Liver (tissue), 9 donors: ENCODE results near the gene DTNB. TPM values are rescaled to one million over a fixed set of nuclear protein-coding genes. Genes with fewer than 3 reads are reported as not detected.

ENCODE experiments used
- DNase-seq: peaks from one replicate; pipeline ENCODE4 v3.0.0-alpha.2; 2017; ENCODE audit warnings: low spot score
- H3K27ac ChIP-seq, 2 donors: one replicate each; pipeline ENCODE4 v1.7.0; 2013; ENCODE audit warnings: inconsistent platforms in 2 of 2, low read length in 2 of 2, control low read depth in 1 of 2, low read depth in 1 of 2, mild to moderate bottlenecking in 1 of 2
- H3K27me3 ChIP-seq, 4 donors: one replicate each; pipeline versions ENCODE4 v1.6.1 to v1.7.0; 2013; ENCODE audit warnings: low read length in 3 of 4, inconsistent platforms in 1 of 4, mild to moderate bottlenecking in 1 of 4, moderate library complexity in 1 of 4; ENCODE audit not compliant: control insufficient read depth in 4 of 4, insufficient read depth in 4 of 4
- H3K36me3 ChIP-seq, 4 donors: one replicate each; pipeline versions ENCODE4 v1.6.1 to v1.7.0; 2013; ENCODE audit warnings: low read length in 3 of 4, mild to moderate bottlenecking in 3 of 4, low read depth in 1 of 4, moderate library complexity in 1 of 4; ENCODE audit not compliant: control insufficient read depth in 4 of 4, insufficient read depth in 3 of 4
- H3K4me1 ChIP-seq, 4 donors: one replicate each; pipeline versions ENCODE4 v1.6.1 to v1.7.0; 2013; ENCODE audit warnings: low read length in 3 of 4, mild to moderate bottlenecking in 3 of 4, moderate library complexity in 1 of 4; ENCODE audit not compliant: control insufficient read depth in 4 of 4, insufficient read depth in 4 of 4
- H3K4me3 ChIP-seq, 3 donors: one replicate each; pipeline versions ENCODE4 v1.6.1 to v1.7.0; 2013; ENCODE audit warnings: low read length in 3 of 3, control low read depth in 1 of 3, low read depth in 1 of 3, mild to moderate bottlenecking in 1 of 3
- H3K9ac ChIP-seq, 2 donors: one replicate each; pipeline ENCODE4 v1.7.0; 2013; ENCODE audit warnings: low read length in 2 of 2, mild to moderate bottlenecking in 2 of 2, moderate library complexity in 2 of 2, control low read depth in 1 of 2, low read depth in 1 of 2
- H3K9me3 ChIP-seq, 4 donors: one replicate each; pipeline versions ENCODE4 v1.6.1 to v1.7.0; 2013; ENCODE audit warnings: low read length in 3 of 4; ENCODE audit not compliant: control insufficient read depth in 4 of 4
- ATF3 ChIP-seq: IDR thresholded peaks from 2 replicates; pipeline ENCODE4 v1.6.1; 2016; ENCODE audit warnings: antibody characterized with exemption
- EGR1 ChIP-seq, 2 donors: IDR thresholded peaks; 2 replicates each; pipeline ENCODE4 v1.6.1; 2016 to 2018; ENCODE audit warnings: antibody characterized with exemption in 2 of 2, low read depth in 2 of 2
- FOXA1 ChIP-seq: IDR thresholded peaks from 2 replicates; pipeline ENCODE4 v1.6.1; 2016; ENCODE audit warnings: antibody characterized with exemption
- FOXA2 ChIP-seq: IDR thresholded peaks from 2 replicates; pipeline ENCODE4 v1.6.1; 2016; ENCODE audit warnings: antibody characterized with exemption
- GABPA ChIP-seq, 2 donors: IDR thresholded peaks in 1 of 2; conservative IDR thresholded peaks in 1 of 2; 2 replicates each; pipeline ENCODE4 v1.6.1; 2016; ENCODE audit warnings: antibody characterized with exemption in 2 of 2, mild to moderate bottlenecking in 1 of 2, moderate library complexity in 1 of 2
- HNF4A ChIP-seq, 2 donors: conservative IDR thresholded peaks; 2 replicates each; pipeline ENCODE4 v1.6.1; 2016; ENCODE audit warnings: antibody characterized with exemption in 2 of 2, mild to moderate bottlenecking in 2 of 2
- HNF4G ChIP-seq: IDR thresholded peaks from 2 replicates; pipeline ENCODE4 v1.6.1; 2016; ENCODE audit warnings: antibody characterized with exemption
- JUND ChIP-seq, 2 donors: IDR thresholded peaks; 2 replicates each; pipeline ENCODE4 v1.6.1; 2016; ENCODE audit warnings: antibody characterized with exemption in 2 of 2
- MAX ChIP-seq: IDR thresholded peaks from 2 replicates; pipeline ENCODE4 v1.6.1; 2016; ENCODE audit warnings: antibody characterized with exemption
- NR2F2 ChIP-seq: IDR thresholded peaks from 2 replicates; pipeline ENCODE4 v1.6.1; 2016; ENCODE audit warnings: antibody characterized with exemption
- REST ChIP-seq: IDR thresholded peaks from 2 replicates; pipeline ENCODE4 v1.6.1; 2016; ENCODE audit warnings: antibody characterized with exemption, mild to moderate bottlenecking
- RXRA ChIP-seq, 2 donors: IDR thresholded peaks; 2 replicates each; pipeline ENCODE4 v1.6.1; 2017 to 2018; ENCODE audit warnings: antibody characterized with exemption in 2 of 2, mild to moderate bottlenecking in 1 of 2
- SP1 ChIP-seq: IDR thresholded peaks from 2 replicates; pipeline ENCODE4 v1.6.1; 2018; ENCODE audit warnings: antibody characterized with exemption, mild to moderate bottlenecking
- TAF1 ChIP-seq: conservative IDR thresholded peaks from 2 replicates; pipeline ENCODE4 v1.6.1; 2016; ENCODE audit warnings: antibody characterized with exemption, mild to moderate bottlenecking
- YY1 ChIP-seq: IDR thresholded peaks from 2 replicates; pipeline ENCODE4 v1.6.1; 2016; ENCODE audit warnings: antibody characterized with exemption, mild to moderate bottlenecking
- ZBTB33 ChIP-seq: IDR thresholded peaks from 2 replicates; pipeline ENCODE4 v1.6.1; 2016; ENCODE audit warnings: antibody characterized with exemption
- WGBS: extraction: QIAGEN DNeasy Blood & Tissue Kit; methylation state at CpG from one replicate; pipeline ENCODE4 v1.1.7; 2013; 5-methylcytosine and 5-hydroxymethylcytosine counted together
- polyA plus RNA-seq, 2 donors: library from polyadenylated mRNA; stranded (reverse) in 1 of 2; unstranded in 1 of 2; fragments of 200-250 nt in 1 of 2; fragments of >200 nt in 1 of 2; fragmentation: Nextera tagmentation in 1 of 2; extraction: Ambion mirVana in 1 of 2; gene quantifications; one replicate each; pipeline versions ENCODE4 v1.2.1 to v1.2.3, GENCODE V29; 2013 to 2015
- total RNA-seq, 2 donors: library from RNA; depleted of rRNA; stranded (reverse); fragments of >200 nt; gene quantifications; one replicate each; pipeline ENCODE4 v1.2.3, GENCODE V29; 2014
- TF ChIP-seq, protein P1 (sequence below): fragments of 150-350 bp; IDR thresholded peaks from 2 replicates; pipeline ENCODE4 v1.5.1; 2017; ENCODE audit warnings: improper control_type of control experiment, low read depth, low read length; ENCODE audit not compliant: missing input control
- donor health status: healthy.
- donor health status: healthy.
- donor health status: healthy.
- donor health status: healthy.
- donor health status: healthy.

Gene DTNB
- total and polyA plus RNA-seq, 4 donors, result 3.3 to 10.5 (median 6.4) TPM

GRCh38 chr2:25341753-25342371 is 331.5 kb downstream of the DTNB start, which contains the start of gene DNMT3A:
TSS of gene DNMT3A (minus strand) at chr2:25341925. CDS start at chr2:25313984, 27,941 bp downstream.
- Histone ChIP-seq H3K9ac (peak within 1 kb of the TSS in 1 of 2 donors; percentile 47), H3K9me3 (no peaks in the 10 kb centered on the region), H3K4me3 (peak within 1 kb of the TSS; percentile 42 to 97 (median 63)), H3K4me1 (peaks cover under 1 to 20% (median 7%) of the 10 kb centered on the region in 4 donors), H3K27ac (peak within 1 kb of the TSS; percentile 41 to 46), H3K36me3 (no peaks in the 10 kb centered on the region), H3K27me3 (no peaks in the 10 kb centered on the region)
- peak; percentile 62 for DNase-seq
- TF ChIP-seq HNF4A (conservative IDR thresholded peaks at IDR 0.05), result no peak
- no peak for TF ChIP-seq NR2F2
- no peak for TF ChIP-seq REST
- no peak for TF ChIP-seq FOXA2
- TF ChIP-seq HNF4G, result no peak
- no peak for TF ChIP-seq EGR1 (IDR thresholded peaks at IDR 0.05; ENCODE audit: low read depth in 2 of 2)
- no peak for TF ChIP-seq ZBTB33
- no peak for TF ChIP-seq JUND (IDR thresholded peaks at IDR 0.05)
- WGBS, result under 1% methylated on average over 100 of the region's 100 CpGs

DNA sequence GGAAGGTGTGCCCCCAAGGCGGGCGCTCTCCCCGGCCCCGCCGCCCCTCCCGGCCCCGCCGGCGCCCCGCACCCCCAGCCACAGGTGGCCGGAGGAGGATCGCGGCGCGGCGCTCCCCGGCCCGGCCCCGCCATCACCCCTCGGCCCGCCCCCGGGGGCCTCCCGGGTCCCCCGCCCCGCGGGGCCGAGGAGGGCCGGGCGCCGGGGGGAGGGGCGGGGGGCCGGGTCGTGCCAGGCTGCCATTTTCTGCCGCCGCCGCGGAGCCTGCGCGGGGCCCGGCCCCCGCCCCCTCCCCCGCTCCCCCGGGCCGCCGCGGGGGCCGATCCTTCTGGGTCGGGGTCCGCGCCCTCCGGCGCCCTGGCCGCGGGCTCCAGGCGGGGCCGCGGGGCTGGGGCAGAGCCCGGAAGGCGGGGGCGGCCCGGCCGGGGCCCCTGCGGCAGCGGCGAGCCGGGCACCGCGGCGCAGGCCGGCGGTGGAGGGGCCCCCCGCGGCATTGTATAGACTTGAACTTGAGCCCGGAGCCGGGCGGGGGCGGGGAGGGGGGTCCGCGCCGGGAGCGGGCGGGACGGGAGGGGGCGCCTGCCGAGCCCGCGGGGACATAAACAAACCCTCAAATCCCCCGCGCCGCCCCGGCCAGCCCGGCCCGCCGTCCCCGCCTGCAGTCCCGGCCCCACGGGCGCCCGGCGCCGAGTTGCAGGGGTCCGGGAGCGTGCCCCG is 332.2 kb downstream of the DTNB start:
- no peaks in the 10 kb centered on the region for H3K27me3 ChIP-seq
- H3K9me3 ChIP-seq, result no peaks in the 10 kb centered on the region
- H3K27ac ChIP-seq, result no peak overlapping the region
- peaks cover 6 to 24% (median 8%) of the 10 kb centered on the region in 4 donors for H3K4me1 ChIP-seq
- H3K9ac ChIP-seq, result no peak overlapping the region
- no peaks in the 10 kb centered on the region for H3K36me3 ChIP-seq
- TF ChIP-seq JUND (IDR thresholded peaks at IDR 0.05) (no peak), RXRA (IDR thresholded peaks at IDR 0.05) (no peak), NR2F2 (no peak), ATF3 (no peak), MAX (no peak), REST (no peak), EGR1 (IDR thresholded peaks at IDR 0.05; ENCODE audit: low read depth in 2 of 2) (no peak), YY1 (no peak), FOXA1 (no peak), SP1 (no peak), GABPA (IDR thresholded peaks at IDR 0.05 in 1 of 2, conservative IDR thresholded peaks at IDR 0.05 in 1 of 2) (no peak), HNF4A (conservative IDR thresholded peaks at IDR 0.05) (no peak), TAF1 (no peak), FOXA2 (no peak), HNF4G (no peak)
- TF ChIP-seq, protein P1, sequence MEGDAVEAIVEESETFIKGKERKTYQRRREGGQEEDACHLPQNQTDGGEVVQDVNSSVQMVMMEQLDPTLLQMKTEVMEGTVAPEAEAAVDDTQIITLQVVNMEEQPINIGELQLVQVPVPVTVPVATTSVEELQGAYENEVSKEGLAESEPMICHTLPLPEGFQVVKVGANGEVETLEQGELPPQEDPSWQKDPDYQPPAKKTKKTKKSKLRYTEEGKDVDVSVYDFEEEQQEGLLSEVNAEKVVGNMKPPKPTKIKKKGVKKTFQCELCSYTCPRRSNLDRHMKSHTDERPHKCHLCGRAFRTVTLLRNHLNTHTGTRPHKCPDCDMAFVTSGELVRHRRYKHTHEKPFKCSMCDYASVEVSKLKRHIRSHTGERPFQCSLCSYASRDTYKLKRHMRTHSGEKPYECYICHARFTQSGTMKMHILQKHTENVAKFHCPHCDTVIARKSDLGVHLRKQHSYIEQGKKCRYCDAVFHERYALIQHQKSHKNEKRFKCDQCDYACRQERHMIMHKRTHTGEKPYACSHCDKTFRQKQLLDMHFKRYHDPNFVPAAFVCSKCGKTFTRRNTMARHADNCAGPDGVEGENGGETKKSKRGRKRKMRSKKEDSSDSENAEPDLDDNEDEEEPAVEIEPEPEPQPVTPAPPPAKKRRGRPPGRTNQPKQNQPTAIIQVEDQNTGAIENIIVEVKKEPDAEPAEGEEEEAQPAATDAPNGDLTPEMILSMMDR, result no peak
- peak; percentile 47 for DNase-seq
- WGBS, result under 1% methylated on average over 104 of the region's 104 CpGs
- peak overlapping the region in 1 of 3 donors; percentile 97 for H3K4me3 ChIP-seq
